HS-5 (cell line): ENCODE data around the gene PRR15L.
"Not testable (repeated sequence)": the region's sequence is repeated elsewhere in the genome, so short reads cannot be mapped to it uniquely, and the experiment has no call there.

Experiments used
- DNase-seq: peaks from one replicate; pipeline ENCODE4 v3.0.0-alpha.2; 2012; ENCODE audit warnings: low read depth

The PRR15L gene

DNA sequence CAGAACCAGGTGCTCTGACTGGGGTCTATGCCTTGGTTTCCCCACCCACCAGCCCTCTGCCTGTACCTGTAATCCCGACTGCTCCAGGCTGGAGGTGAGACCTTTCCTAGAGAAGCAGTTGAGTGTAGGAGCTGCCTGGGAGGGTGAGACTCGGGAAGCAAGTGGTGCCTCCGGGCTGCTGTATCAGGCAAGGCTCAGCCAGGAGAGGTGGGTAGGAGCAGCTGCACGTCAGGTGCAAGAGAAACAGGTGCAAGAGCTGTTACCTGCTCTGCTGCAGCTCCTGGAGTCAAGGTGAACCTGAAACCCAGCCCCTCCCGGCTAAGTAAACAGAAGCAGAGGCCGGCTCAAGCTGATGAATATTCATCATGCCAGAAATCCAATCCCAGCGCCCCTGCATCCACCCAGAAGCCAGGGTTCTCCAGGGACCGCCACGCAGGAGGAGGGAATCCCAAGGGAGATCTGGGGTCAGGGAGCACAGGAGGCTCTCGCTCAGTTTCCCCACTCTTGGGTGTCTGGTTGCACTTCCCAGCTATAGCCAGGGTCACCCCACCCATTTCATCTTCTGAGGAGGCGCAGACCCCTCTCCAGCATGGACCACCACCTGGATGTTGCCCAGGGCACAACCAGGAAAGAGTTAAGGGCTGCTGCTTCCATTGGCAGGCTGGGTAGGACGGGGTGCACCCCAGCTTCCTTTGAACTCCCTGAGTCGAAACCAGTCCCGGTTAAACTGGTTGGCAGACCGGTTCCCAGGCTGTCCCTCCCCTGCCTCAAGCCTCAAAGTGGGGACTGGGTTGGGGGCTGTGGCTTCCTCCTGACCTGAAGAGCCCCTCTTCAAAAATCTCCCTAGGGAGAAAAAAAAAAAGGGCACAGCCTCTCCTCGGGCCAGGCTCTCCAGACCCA lies at the start of gene PRR15L:
PRR15L (minus strand) TSS at position 293 of the 900 bp plus-strand sequence. CDS start 4,649 bp downstream, outside the sequence.
- no peak for DNase-seq

DNA sequence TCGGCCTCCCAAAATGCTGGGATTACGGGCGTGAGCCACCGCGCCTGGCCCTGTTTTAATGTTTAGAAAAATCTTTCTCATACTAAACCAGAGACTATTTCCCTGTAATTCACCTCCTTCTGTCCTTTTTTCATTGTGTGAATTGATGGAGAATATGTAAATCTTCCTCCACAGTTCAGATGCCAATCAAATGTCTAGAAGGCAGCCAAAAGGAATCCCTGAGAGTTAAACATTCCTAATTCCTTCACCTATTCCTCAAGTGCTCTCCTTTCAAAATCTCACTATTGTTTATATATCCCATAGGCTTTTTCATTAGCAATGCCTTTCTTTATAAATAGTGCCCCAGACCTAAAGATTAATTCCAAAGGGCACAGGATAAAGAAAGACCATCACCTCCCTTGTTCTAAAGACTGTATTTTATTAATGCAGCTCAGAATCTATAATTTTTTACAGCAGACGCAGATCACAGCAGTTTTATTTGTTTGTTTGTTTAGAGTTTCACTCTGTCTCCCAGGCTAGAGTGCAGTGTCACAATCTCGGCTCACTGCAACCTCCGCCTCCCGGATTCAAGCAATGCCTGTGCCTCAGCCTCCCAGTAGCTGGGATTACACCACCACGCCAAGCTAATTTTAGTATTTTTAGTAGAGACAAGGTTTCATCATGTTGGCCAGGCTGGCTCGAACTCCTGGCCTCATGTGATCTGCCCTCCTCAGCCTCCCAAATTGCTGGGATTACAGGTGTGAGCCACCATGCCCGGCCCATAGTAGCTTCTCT lies 49.4 kb upstream of the PRR15L start:
- no peak for DNase-seq

DNA sequence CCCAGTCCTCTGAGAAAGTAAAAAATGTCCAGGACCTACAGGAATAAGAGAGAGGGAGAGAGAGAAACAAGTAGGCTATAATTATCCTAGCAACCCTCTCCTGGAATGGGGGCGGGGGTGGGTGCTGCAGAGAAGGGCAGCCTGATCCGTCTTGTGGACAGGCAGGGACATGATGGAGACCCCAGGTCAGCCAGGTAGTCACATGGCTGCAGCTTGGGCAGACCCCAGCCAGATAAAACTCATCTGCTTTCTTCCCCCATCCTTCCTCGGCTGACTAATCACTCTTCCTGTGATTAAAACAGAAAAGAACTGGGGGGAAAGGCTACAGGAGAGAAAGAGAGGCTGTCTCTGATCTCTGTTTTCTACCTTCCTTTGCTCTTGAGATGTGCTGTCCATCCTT lies 47.3 kb upstream of the PRR15L start:
- no peak for DNase-seq

GRCh38 chr17:48003417-48004151 lies 45.9 kb upstream of the PRR15L start:
- no peak for DNase-seq

GRCh38 chr17:48002916-48003416 lies 45.3 kb upstream of the PRR15L start:
- DNase-seq = no peak

- peak; percentile 45 for DNase-seq
These were observed 44.7 kb upstream of the PRR15L start for GRCh38 chr17:48002266-48002915.

GRCh38 chr17:48001657-48002056 lies 44.0 kb upstream of the PRR15L start:
- DNase-seq = not testable (repeated sequence)

DNA sequence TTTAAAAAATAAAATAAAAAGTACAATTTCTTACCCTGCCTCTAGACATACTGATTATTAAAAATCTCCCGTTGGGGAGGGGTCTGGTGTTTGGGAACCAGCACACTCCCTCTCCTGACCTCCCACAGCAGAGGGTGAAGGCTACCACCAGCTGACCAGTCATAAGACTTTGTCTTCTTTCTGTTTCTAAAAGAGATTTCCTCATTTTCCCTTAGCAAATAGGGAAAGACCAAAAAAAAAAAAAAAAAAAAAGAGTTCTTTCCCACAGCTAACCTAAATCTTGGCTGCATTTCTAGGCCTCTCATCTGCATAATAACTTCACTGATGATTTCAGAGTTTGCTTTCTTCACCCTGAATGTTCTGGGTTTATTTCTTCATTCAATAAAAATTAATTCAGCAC lies 43.5 kb upstream of the PRR15L start:
- DNase-seq = no peak

GRCh38 chr17:47999582-47999981 lies 41.9 kb upstream of the PRR15L start:
- no peak for DNase-seq

- no peak for DNase-seq
These were observed 40.4 kb upstream of the PRR15L start for GRCh38 chr17:47998044-47998443.

DNA sequence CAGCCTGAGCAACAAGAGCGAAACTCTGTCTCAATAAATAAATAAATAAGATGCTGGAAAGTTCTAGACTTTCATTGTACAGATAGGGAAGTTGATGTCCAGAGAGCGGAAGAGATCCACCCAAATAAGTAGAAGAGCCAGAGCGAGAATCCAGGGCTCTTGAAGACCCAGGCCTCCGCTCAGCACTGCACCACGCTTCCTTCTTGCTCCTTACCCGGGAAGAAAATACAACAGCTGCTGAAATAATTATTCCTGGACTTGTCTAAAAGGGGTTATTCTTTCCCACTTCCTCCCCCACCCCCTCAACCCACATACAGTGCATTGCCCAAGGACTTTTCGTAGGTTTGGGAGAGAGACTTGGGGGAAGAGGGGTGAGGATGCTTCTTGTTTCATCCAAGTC lies 39.9 kb upstream of the PRR15L start:
- DNase-seq = no peak

GRCh38 chr17:47996201-47996600 lies 38.5 kb upstream of the PRR15L start:
- DNase-seq = no peak

DNA sequence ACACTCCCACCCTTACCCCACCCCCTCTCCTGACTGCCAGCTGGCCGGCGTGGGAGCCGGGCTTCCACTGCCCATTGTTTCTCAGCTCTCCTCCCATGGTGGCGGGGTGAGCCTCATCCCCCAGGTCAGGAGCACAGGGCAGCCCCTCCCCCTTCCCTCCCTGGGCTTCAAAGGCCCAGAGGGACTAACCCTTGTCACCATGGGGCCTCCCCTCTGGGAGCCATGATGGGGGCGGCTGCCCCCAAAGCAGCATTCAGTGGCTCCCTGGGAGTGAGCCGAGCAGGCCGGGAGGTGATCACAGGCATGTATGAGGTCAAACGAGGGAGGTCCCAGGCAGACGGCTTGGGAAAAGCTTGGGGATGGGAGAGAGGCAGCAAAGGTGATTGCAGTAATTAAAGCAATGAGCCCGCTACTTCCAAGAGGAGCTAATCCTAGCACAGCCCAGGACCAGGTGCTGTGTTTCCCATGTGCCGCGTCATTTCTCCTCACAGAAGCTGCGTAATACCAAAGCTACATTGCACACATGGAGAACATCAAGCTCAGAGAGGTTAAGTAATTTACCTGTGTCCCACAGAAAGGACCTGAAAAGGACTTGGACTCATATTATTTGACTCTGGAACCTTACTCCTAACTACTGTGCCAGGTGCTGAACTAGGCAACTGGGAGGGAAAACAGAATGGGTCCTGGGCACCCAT lies 37.7 kb upstream of the PRR15L start:
- DNase-seq = no peak

- DNase-seq = no peak
These were observed 37.0 kb upstream of the PRR15L start for GRCh38 chr17:47994724-47995123.

GRCh38 chr17:47993964-47994363 lies 36.3 kb upstream of the PRR15L start:
- no peak for DNase-seq

GRCh38 chr17:47993031-47993564 lies 35.4 kb upstream of the PRR15L start:
- no peak for DNase-seq

- no peak for DNase-seq
These were observed 34.5 kb upstream of the PRR15L start for GRCh38 chr17:47992216-47992615.

- no peak for DNase-seq
These were observed 33.5 kb upstream of the PRR15L start for GRCh38 chr17:47990962-47991731.

DNA sequence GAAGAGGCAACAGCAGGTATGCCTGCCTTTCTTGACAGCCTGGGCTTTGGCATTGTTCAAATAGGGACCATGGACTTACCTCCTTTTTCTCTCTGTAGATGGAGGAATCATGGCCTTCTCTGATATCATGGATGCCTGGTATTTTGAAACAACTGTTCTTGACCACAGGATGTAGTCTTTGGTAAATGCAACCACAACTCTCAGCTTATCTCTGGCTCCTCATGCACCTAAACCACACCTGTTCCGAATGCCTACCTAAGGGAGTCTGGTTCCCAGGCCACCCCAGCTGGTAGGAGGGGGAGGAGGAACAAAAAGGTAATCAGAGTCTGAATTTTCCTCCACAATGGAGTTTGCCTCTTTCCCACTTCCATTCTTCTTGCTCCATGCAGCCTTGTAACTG lies 32.0 kb upstream of the PRR15L start:
- DNase-seq = no peak

- DNase-seq = no peak
These were observed 31.5 kb upstream of the PRR15L start for GRCh38 chr17:47989159-47989558.
